Muscle of leg (tissue), 11 donors: ENCODE measurements around the gene SPEF1. TPM values are rescaled to one million over a fixed set of nuclear protein-coding genes. Genes with fewer than 3 reads are reported as not detected.

Experiments
- DNase-seq: peaks from one replicate; pipeline ENCODE4 v3.0.0; 2013
- H3K27ac ChIP-seq: one replicate; pipeline ENCODE4 v1.5.1; 2013; ENCODE audit warnings: mild to moderate bottlenecking, low read length, control low read depth
- H3K27me3 ChIP-seq: one replicate; pipeline ENCODE4 v1.6.1; 2013; ENCODE audit warnings: low read length; ENCODE audit not compliant: control insufficient read depth, insufficient read depth
- H3K36me3 ChIP-seq: one replicate; pipeline ENCODE4 v1.6.1; 2013; ENCODE audit warnings: low read length; ENCODE audit not compliant: control insufficient read depth, insufficient read depth
- H3K4me1 ChIP-seq: one replicate; pipeline ENCODE4 v1.6.1; 2013; ENCODE audit warnings: low read length; ENCODE audit not compliant: control insufficient read depth, insufficient read depth
- H3K4me3 ChIP-seq: one replicate; pipeline ENCODE4 v1.5.1; 2013; ENCODE audit warnings: low read length, control low read depth
- H3K9me3 ChIP-seq: replicated peaks from 2 replicates; pipeline ENCODE4 v1.6.1; 2013; ENCODE audit warnings: low read depth, low read length; ENCODE audit not compliant: control insufficient read depth
- WGBS: methylation state at CpG from one replicate; pipeline ENCODE4 v1.1.5; 2013; ENCODE audit warnings: missing lambda C conversion rate; ENCODE audit not compliant: insufficient coverage; 5-methylcytosine and 5-hydroxymethylcytosine counted together
- polyA plus RNA-seq, 8 donors: library from polyadenylated mRNA; unstranded; fragments of 120-200 nt; gene quantifications; one replicate each; pipeline versions ENCODE4 v1.2.1 to v1.2.3, GENCODE V29; 2013; ENCODE audit warnings: inconsistent platforms in 1 of 8, low replicate concordance in 1 of 8; ENCODE audit not compliant: insufficient read length in 8 of 8, insufficient read depth in 1 of 8
- total RNA-seq: library from RNA; stranded (reverse); fragments of 120-200 nt; gene quantifications from one replicate; pipeline ENCODE4 v1.2.4, GENCODE V29; 2013

SPEF1 gene
- total and polyA plus RNA-seq, 9 donors = 0.09 to 0.21 (median 0.12) TPM; not detected in 6

DNA sequence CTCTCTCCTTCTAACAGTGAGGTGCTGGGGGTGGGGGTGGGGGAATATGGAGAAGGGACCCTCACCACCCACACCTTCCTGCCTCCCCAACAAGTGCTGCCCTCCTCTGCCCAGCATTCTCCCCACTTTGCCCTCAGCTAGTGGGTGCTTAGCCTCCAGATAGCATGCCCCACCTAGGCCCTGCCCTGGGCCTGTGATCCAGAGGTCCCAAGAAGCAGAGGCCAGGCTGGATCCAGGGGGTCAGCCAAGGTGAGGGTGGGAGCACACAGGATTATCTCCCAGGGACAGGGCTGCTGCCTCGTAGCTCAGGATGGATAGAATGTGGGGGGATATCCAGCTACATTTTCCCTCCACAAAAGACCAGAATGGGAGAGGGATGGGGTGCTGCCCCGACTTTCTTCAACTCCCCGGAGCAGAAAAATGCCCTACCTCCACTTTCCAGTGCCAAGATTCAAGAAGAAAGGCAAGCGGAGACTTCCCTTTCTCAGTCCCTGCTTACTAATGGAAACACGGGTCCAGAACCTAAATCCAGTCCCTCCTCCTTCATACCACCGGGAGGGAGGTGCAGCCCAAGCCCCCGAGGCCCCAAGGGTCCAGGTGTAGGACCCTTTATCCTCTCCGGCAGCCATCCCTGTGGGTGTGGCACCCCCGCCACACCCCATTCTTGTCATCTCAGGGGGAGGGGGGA is 14.7 kb downstream of the SPEF1 start:
- H3K4me1 ChIP-seq = peaks cover 44% of the 10 kb centered on the region
- peak overlapping the region; percentile 13 for H3K27ac ChIP-seq

GRCh38 chr20:3765171-3765882 is 15.9 kb downstream of the SPEF1 start:
- H3K27me3 ChIP-seq = no peaks in the 10 kb centered on the region
- 64% methylated on average over 1 of the region's 3 CpGs for WGBS
- H3K27ac ChIP-seq = peak overlapping the region; percentile 56
- no peak overlapping the region for H3K4me3 ChIP-seq
- no peaks in the 10 kb centered on the region for H3K9me3 ChIP-seq
- peak; percentile 71 for DNase-seq
- peaks cover 3% of the 10 kb centered on the region for H3K36me3 ChIP-seq
- H3K4me1 ChIP-seq = peaks cover 44% of the 10 kb centered on the region

More for the DNA sequence above, 14.7 kb downstream of the SPEF1 start:
- DNase-seq = no peak
- 20% methylated on average over 2 of the region's 9 CpGs for WGBS
- H3K27me3 ChIP-seq = no peaks in the 10 kb centered on the region
- H3K4me3 ChIP-seq = peak overlapping the region; percentile 79
- no peaks in the 10 kb centered on the region for H3K9me3 ChIP-seq
- peaks cover under 1% of the 10 kb centered on the region for H3K36me3 ChIP-seq

DNA sequence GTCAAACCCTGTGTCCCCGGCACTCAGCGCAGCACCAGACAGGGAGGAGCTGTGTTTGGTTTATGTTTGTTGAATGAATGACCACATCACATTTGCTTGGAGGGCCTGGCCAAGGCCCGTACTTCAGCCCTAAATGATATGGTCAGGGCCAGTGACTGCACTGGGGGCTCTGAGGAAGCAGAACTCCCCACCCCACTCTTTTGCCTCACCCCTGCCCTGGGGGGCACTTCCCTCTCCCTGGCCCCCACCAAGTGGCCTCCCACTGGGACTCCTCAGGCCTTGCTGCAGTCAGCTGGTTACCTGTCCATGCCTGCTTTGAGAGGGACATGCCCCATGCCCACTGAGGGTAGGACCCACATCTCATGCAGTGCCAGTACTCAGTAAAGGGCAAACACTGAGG is 16.6 kb downstream of the SPEF1 start:
- no peak overlapping the region for H3K4me3 ChIP-seq
- peaks cover 44% of the 10 kb centered on the region for H3K4me1 ChIP-seq
- H3K27ac ChIP-seq = no peak overlapping the region
- H3K9me3 ChIP-seq = no peaks in the 10 kb centered on the region
- peaks cover 3% of the 10 kb centered on the region for H3K36me3 ChIP-seq
- H3K27me3 ChIP-seq = no peaks in the 10 kb centered on the region
- DNase-seq = peak; percentile 4
- WGBS = no CpG with 5 or more reads among the region's 3 CpGs

DNA sequence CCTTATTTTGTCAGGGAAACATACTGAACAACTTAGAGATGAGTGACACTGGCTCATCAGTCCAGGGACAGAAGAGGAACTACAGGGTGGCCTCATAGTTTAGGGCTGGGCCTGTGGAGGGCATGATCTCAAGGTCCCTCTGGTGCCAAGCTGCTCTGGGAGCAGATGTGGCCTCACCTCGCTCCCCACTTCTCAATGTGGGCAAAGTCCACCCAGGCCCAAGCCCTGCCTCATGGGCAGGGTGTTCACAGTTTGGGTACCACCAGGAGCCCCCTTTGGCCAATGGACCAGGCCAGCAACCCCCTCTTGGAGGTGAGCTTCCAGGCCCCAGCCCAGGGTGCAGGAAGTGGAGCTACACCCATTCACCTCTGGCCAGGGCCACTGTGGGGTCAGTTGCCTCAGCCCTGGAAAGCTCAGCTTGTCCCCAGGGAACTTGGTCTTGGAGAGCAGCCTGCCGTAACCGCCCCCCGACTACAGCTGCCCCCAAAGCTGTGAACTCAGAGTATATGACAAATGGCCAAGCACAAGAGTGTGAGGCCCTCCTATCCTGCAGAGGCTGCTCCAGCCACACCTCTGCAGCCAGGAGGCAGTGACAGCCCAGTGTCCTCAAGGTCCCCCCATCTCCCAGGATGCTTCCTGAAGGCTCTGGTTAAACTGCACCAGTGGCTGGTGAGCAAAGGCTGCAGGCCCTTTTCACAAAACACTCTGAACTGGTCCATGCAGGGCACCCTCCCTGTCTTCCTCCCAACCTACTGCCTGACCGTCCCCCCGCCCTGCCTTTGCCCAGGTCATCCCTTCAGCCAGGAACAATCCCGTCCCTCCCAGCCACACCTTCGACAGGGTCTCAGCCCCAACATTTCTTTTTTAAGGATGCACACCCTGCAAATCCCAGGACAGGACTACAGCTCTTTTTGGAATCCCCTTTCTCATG is 17.3 kb downstream of the SPEF1 start:
- peak; percentile 17 for DNase-seq
- 71% methylated on average over 8 of the region's 8 CpGs for WGBS
- peaks cover 47% of the 10 kb centered on the region for H3K4me1 ChIP-seq

GRCh38 chr20:3760655-3761348 is 20.4 kb downstream of the SPEF1 start:
- no peak overlapping the region for H3K4me3 ChIP-seq
- 87% methylated on average over 4 of the region's 10 CpGs for WGBS
- H3K9me3 ChIP-seq = no peaks in the 10 kb centered on the region
- no peak overlapping the region for H3K27ac ChIP-seq
- peak; percentile 1 for DNase-seq
- peaks cover 22% of the 10 kb centered on the region for H3K36me3 ChIP-seq
- peaks cover 21% of the 10 kb centered on the region for H3K4me1 ChIP-seq
- H3K27me3 ChIP-seq = no peaks in the 10 kb centered on the region

More for the DNA sequence above, 17.3 kb downstream of the SPEF1 start:
- Histone ChIP-seq H3K36me3 (peaks cover 9% of the 10 kb centered on the region), H3K27ac (no peak overlapping the region), H3K9me3 (no peaks in the 10 kb centered on the region), H3K27me3 (no peaks in the 10 kb centered on the region), H3K4me3 (no peak overlapping the region)

DNA sequence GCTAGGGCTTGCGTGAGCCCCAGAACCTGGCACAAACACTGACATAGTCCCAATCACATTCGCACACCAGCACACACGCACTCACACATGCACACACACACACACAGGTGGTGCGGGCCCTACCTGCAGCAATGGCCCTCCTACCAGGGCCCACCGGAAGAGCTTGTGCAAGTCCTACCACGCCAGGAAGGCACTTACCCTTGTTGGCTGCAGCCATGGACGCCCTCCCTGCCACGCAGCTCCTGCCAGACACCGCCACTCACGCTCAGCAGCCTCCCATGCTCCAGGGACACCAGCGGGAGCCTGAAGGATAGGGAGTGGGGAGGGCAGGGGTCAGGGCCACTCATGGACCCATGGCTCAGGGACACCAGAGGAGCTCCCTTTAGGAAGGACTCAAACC is 21.4 kb downstream of the SPEF1 start:
- no peaks in the 10 kb centered on the region for H3K9me3 ChIP-seq
- H3K4me3 ChIP-seq = no peak overlapping the region
- peak; percentile 15 for DNase-seq
- no peaks in the 10 kb centered on the region for H3K27me3 ChIP-seq
- H3K27ac ChIP-seq = no peak overlapping the region
- peaks cover 29% of the 10 kb centered on the region for H3K36me3 ChIP-seq
- H3K4me1 ChIP-seq = peaks cover 14% of the 10 kb centered on the region
- whole genome bisulfite sequencing = 89% methylated on average over 10 of the region's 11 CpGs

DNA sequence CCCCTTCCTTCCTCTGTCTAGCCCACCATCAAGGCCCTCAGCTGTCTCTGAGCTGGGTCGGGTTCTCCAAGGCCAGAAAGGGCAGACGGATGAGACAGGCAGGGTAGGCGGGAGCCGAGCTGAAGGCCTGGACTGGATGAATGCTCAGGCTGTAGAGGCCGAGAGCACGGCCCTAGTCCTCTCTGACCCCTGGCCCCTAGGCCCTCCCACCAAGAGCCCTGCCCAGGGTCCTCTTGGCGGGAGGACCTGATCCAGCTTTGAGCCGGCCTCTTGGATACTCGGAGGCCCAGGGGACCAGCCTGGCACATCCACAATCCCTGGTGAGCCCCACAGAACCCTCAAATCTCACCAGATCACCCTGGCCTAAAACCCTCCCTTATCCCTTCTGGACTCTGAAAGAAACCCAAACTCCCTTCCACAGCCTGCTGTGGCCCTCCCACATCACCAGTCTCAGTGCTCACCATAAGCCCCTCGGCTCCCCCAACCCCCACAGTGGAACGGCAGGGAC is 21.9 kb downstream of the SPEF1 start:
- H3K4me1 ChIP-seq = peaks cover 11% of the 10 kb centered on the region
- peak; percentile 13 for DNase-seq
- no peaks in the 10 kb centered on the region for H3K27me3 ChIP-seq
- no peak overlapping the region for H3K4me3 ChIP-seq
- peaks cover 31% of the 10 kb centered on the region for H3K36me3 ChIP-seq
- no peak overlapping the region for H3K27ac ChIP-seq
- 68% methylated on average over 11 of the region's 11 CpGs for WGBS
- H3K9me3 ChIP-seq = no peaks in the 10 kb centered on the region

- WGBS = 65% methylated on average over 2 of the region's 11 CpGs
- H3K27ac ChIP-seq = no peak overlapping the region
Measured at GRCh38 chr20:3758566-3758965, 22.7 kb downstream of the SPEF1 start.

GRCh38 chr20:3757268-3757667 is 24.0 kb downstream of the SPEF1 start:
- no peak overlapping the region for H3K4me3 ChIP-seq
- H3K9me3 ChIP-seq = no peaks in the 10 kb centered on the region
- DNase-seq = peak; percentile 37
- H3K4me1 ChIP-seq = peaks cover 4% of the 10 kb centered on the region
- WGBS = no CpG with 5 or more reads among the region's 2 CpGs
- no peaks in the 10 kb centered on the region for H3K27me3 ChIP-seq
- peaks cover 35% of the 10 kb centered on the region for H3K36me3 ChIP-seq
- no peak overlapping the region for H3K27ac ChIP-seq

More at GRCh38 chr20:3758566-3758965, 22.7 kb downstream of the SPEF1 start:
- Histone ChIP-seq H3K4me3 (no peak overlapping the region), H3K27me3 (no peaks in the 10 kb centered on the region), H3K36me3 (peaks cover 31% of the 10 kb centered on the region), H3K9me3 (no peaks in the 10 kb centered on the region), H3K4me1 (peaks cover 4% of the 10 kb centered on the region)
- DNase-seq = peak; percentile 42
